Natural killer cell (primary cell): ENCODE measurements around the gene FOXS1. TPM values are rescaled to one million over a fixed set of nuclear protein-coding genes. Genes with fewer than 3 reads are reported as not detected.
A peak's percentile ranks its signal among the peaks of the same experiment; 100 is the strongest.

Source experiments
- ATAC-seq, 3 donors: fragments of 150-1000 bp in 2 of 3; fragments of 200-7000 bp in 1 of 3; cut with Tn5 transposase; 1 replicate in 1 of 3; 2 replicates in 2 of 3; pipeline ENCODE4 v1.10.0; 2021; ENCODE audit warnings: mild to moderate bottlenecking in 2 of 3, moderate library complexity in 2 of 3
- DNase-seq, 2 donors: peaks; one replicate each; pipeline versions ENCODE4 v3.0.0 to v3.0.0-alpha.2; 2013 to 2021; ENCODE audit warnings: mixed read lengths in 1 of 2
- H3K27ac ChIP-seq: one replicate; pipeline ENCODE4 v1.5.1; 2013; ENCODE audit warnings: mild to moderate bottlenecking, low read length
- H3K27me3 ChIP-seq: one replicate; pipeline ENCODE4 v1.6.1; 2013; ENCODE audit warnings: low read length; ENCODE audit not compliant: control insufficient read depth, insufficient read depth
- H3K36me3 ChIP-seq: one replicate; pipeline ENCODE4 v1.6.1; 2013; ENCODE audit warnings: low read length; ENCODE audit not compliant: control insufficient read depth, insufficient read depth
- H3K4me1 ChIP-seq: one replicate; pipeline ENCODE4 v1.6.1; 2013; ENCODE audit warnings: low read length; ENCODE audit not compliant: control insufficient read depth, insufficient read depth
- H3K4me3 ChIP-seq: one replicate; pipeline ENCODE4 v1.5.1; 2013; ENCODE audit warnings: low read length
- H3K9me3 ChIP-seq: one replicate; pipeline ENCODE4 v1.6.1; 2013; ENCODE audit warnings: low read length; ENCODE audit not compliant: control insufficient read depth, insufficient read depth
- H3K27ac Mint-ChIP-seq, 2 donors: one replicate each; pipeline ENCODE4 v1.8.0; 2022; ENCODE audit warnings: mild to moderate bottlenecking in 2 of 2, mixed read lengths in 2 of 2, moderate library complexity in 1 of 2
- H3K27me3 Mint-ChIP-seq, 2 donors: one replicate each; pipeline ENCODE4 v1.8.0; 2022; ENCODE audit warnings: low read depth in 2 of 2, mixed read lengths in 2 of 2
- H3K36me3 Mint-ChIP-seq: one replicate; pipeline ENCODE4 v1.8.0; 2022; ENCODE audit warnings: mixed read lengths
- H3K4me1 Mint-ChIP-seq, 2 donors: one replicate each; pipeline ENCODE4 v1.8.0; 2022; ENCODE audit warnings: mixed read lengths in 2 of 2
- H3K4me3 Mint-ChIP-seq: one replicate; pipeline ENCODE4 v1.8.0; 2022; ENCODE audit warnings: mild to moderate bottlenecking, moderate library complexity, mixed read lengths
- H3K9me3 Mint-ChIP-seq, 2 donors: one replicate each; pipeline ENCODE4 v1.8.0; 2022; ENCODE audit warnings: mixed read lengths in 2 of 2
- CTCF ChIP-seq: fragments of 200-600 bp; IDR thresholded peaks from one replicate; pipeline ENCODE4 v1.8.0; 2022; ENCODE audit warnings: antibody characterized with exemption
- WGBS: methylation state at CpG from one replicate; pipeline ENCODE4 v1.1.7; 2013; ENCODE audit warnings: missing lambda C conversion rate; ENCODE audit not compliant: insufficient coverage; 5-methylcytosine and 5-hydroxymethylcytosine counted together
- intact Hi-C: fragments of 100-400 bp; cut with micrococcal nuclease; formaldehyde crosslinking; loops from one replicate; pipeline ENCODE4 v1.14.2; 2022
- total RNA-seq, 4 donors: library from RNA; stranded (reverse); fragments of 120-200 nt in 1 of 4; gene quantifications; one replicate each; pipeline versions ENCODE4 v1.2.3 to v1.2.4, GENCODE V29; 2013 to 2022

FOXS1 gene
- total RNA-seq, 3 donors from 2014 or later (not counting 1 experiment from before 2014, with no cell fraction given), result not detected

- no peak for TF ChIP-seq CTCF
- Mint-ChIP-seq H3K36me3 (no peaks in the 10 kb centered on the region), H3K9me3 (no peaks in the 10 kb centered on the region), H3K4me3 (peak overlapping the region; percentile 47), H3K4me1 (peaks cover 23 to 28% of the 10 kb centered on the region in 2 donors), H3K27ac (peak overlapping the region in 1 of 2 donors; percentile 63), H3K27me3 (peaks cover 0 to 5% of the 10 kb centered on the region in 2 donors)
- H3K9me3 ChIP-seq, result no peaks in the 10 kb centered on the region
- H3K4me1 ChIP-seq, result peaks cover 49% of the 10 kb centered on the region
- peaks cover 7% of the 10 kb centered on the region for H3K27me3 ChIP-seq
- no peaks in the 10 kb centered on the region for H3K36me3 ChIP-seq
- no peak overlapping the region for H3K4me3 ChIP-seq
- H3K27ac ChIP-seq, result no peak overlapping the region
- intact Hi-C loops, result no loop called here
- no peak for DNase-seq
- WGBS, result 71% methylated on average over 9 of the region's 9 CpGs
- no peak for ATAC-seq
These were observed 9.8 kb downstream of the FOXS1 start for GRCh38 chr20:31835554-31835953.

- intact Hi-C loops, result no loop called here
- Histone ChIP-seq H3K27ac (no peak overlapping the region), H3K9me3 (no peaks in the 10 kb centered on the region), H3K4me1 (peaks cover 49% of the 10 kb centered on the region), H3K27me3 (peaks cover 7% of the 10 kb centered on the region), H3K4me3 (no peak overlapping the region), H3K36me3 (no peaks in the 10 kb centered on the region)
- H3K36me3 Mint-ChIP-seq, result no peaks in the 10 kb centered on the region
- WGBS, result 88% methylated on average over 19 of the region's 20 CpGs
- H3K4me1 Mint-ChIP-seq, result peaks cover 23 to 28% of the 10 kb centered on the region in 2 donors
- no peak overlapping the region for H3K27ac Mint-ChIP-seq
- no peak for ATAC-seq
- DNase-seq, result no peak
- no peak overlapping the region for H3K4me3 Mint-ChIP-seq
- no peaks in the 10 kb centered on the region for H3K9me3 Mint-ChIP-seq
- TF ChIP-seq CTCF, result no peak
- peaks cover 0 to 5% of the 10 kb centered on the region in 2 donors for H3K27me3 Mint-ChIP-seq
These were observed 11.4 kb downstream of the FOXS1 start for GRCh38 chr20:31833931-31834521.

GRCh38 chr20:31833130-31833930 lies 12.1 kb downstream of the FOXS1 start:
- Mint-ChIP-seq H3K9me3 (no peaks in the 10 kb centered on the region), H3K27me3 (peaks cover 0 to 5% of the 10 kb centered on the region in 2 donors), H3K4me1 (peaks cover 23 to 28% of the 10 kb centered on the region in 2 donors), H3K27ac (no peak overlapping the region), H3K36me3 (no peaks in the 10 kb centered on the region), H3K4me3 (no peak overlapping the region)
- Histone ChIP-seq H3K27me3 (peaks cover 6% of the 10 kb centered on the region), H3K36me3 (no peaks in the 10 kb centered on the region), H3K4me1 (peaks cover 49% of the 10 kb centered on the region), H3K27ac (no peak overlapping the region), H3K4me3 (no peak overlapping the region), H3K9me3 (no peaks in the 10 kb centered on the region)
- peak; percentile 89 for TF ChIP-seq CTCF
- ATAC-seq (peak; percentile 55 to 59 (median 57)), DNase-seq (peak; percentile 69 to 70)
- WGBS, result 75% methylated on average over 14 of the region's 14 CpGs
- intact Hi-C loops, result no loop called here
